GM13977 (cell line): ENCODE results near the gene HK2.

ENCODE experiments used
- DNase-seq: peaks from one replicate; pipeline ENCODE4 v3.0.0; 2012; ENCODE audit warnings: low spot score
- in situ Hi-C: fragments of 300-500 bp; cut with MboI; formaldehyde crosslinking; loops from one replicate; pipeline ENCODE4 v1.12.0; 2022; ENCODE audit warnings: low sequenced_read_pairs, low pct_unique_long_range_greater_than_20kb, mixed read lengths, inconsistent platforms; ENCODE audit not compliant: unreplicated experiment
- TF ChIP-seq, protein P1 (sequence below): IDR thresholded peaks from 2 replicates; pipeline ENCODE4 v1.5.1; 2012; ENCODE audit warnings: mild to moderate bottlenecking, control low read depth; ENCODE audit not compliant: insufficient read depth; ENCODE audit errors: extremely low read depth, missing control alignments

The HK2 gene

DNA sequence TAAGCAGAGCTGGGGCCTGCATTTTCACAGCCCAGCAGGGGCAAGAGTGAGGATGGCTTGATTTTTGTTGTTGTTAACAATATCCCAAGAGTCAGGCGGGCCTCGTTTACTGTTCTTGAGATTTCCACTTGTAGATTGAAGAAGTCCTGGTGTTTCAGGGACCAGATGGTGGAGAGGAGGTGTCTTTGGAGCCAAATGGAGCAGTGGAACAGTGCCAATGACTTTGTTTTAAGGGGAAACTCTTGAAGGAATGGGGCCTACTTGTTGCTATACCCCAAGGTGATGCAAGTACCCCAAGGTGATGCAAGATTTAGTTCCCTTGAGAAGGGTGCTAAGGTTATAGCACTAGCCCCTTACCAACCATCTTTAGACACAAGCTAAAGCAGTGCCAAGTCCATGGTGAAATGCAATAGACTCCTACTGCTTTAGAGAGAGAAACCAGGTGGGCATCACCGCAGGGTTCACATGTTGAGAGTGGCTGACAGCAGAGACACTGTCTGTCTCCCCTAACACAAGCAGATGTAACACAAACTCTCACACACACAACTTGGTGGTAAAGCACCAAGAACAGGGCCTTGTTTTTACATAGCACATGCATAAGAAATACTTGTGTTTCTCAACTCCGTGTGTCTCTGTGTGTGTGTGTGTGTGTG lies 44.0 kb downstream of the HK2 start:
- DNase-seq, result no peak
- TF ChIP-seq, protein P1, sequence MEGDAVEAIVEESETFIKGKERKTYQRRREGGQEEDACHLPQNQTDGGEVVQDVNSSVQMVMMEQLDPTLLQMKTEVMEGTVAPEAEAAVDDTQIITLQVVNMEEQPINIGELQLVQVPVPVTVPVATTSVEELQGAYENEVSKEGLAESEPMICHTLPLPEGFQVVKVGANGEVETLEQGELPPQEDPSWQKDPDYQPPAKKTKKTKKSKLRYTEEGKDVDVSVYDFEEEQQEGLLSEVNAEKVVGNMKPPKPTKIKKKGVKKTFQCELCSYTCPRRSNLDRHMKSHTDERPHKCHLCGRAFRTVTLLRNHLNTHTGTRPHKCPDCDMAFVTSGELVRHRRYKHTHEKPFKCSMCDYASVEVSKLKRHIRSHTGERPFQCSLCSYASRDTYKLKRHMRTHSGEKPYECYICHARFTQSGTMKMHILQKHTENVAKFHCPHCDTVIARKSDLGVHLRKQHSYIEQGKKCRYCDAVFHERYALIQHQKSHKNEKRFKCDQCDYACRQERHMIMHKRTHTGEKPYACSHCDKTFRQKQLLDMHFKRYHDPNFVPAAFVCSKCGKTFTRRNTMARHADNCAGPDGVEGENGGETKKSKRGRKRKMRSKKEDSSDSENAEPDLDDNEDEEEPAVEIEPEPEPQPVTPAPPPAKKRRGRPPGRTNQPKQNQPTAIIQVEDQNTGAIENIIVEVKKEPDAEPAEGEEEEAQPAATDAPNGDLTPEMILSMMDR, result no peak
- in situ Hi-C loops, result loop anchor here (10.0 kb wide), 1 partner anchor 173 kb away; no protein-coding TSS in a partner anchor

DNA sequence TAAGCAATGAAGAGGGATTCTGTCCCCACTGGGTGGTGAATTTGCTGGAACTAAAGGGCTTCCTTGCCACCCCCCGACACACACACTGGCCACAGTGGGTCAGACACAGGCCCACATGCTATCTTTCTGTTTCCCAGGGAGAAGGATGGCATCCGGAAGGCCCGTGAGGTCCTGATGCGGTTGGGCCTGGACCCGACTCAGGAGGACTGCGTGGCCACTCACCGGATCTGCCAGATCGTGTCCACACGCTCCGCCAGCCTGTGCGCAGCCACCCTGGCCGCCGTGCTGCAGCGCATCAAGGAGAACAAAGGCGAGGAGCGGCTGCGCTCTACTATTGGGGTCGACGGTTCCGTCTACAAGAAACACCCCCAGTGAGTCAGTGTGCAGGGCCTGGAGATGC lies 44.6 kb downstream of the HK2 start:
- in situ Hi-C loops, result loop anchor here (10.0 kb wide), 1 partner anchor 174 kb away; no protein-coding TSS in a partner anchor
- TF ChIP-seq, protein P1, result no peak

DNA sequence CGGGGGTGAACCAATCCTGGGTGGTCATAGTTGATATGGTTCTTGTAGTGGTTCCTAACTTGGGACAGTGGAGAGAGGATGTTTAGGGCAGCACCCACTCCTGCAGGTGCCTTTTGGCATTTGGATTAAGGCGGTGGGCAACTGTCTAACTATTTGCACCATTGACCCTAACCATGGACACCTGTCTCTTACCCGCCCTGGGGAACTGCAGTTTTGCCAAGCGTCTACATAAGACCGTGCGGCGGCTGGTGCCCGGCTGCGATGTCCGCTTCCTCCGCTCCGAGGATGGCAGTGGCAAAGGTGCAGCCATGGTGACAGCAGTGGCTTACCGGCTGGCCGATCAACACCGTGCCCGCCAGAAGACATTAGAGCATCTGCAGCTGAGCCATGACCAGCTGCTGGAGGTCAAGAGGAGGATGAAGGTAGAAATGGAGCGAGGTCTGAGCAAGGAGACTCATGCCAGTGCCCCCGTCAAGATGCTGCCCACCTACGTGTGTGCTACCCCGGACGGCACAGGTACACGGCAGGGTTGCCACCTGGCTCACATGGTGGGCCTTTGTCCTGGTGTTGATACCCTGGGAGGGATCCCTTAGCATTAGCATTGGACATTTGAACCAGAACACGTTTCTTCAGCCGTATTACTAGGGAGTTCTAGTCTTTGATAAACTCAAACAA lies 46.3 kb downstream of the HK2 start:
- DNase-seq, result no peak
- TF ChIP-seq, protein P1, result no peak
- in situ Hi-C loops, result no loop called here

More for the DNA sequence above, 44.6 kb downstream of the HK2 start:
- DNase-seq, result no peak

DNA sequence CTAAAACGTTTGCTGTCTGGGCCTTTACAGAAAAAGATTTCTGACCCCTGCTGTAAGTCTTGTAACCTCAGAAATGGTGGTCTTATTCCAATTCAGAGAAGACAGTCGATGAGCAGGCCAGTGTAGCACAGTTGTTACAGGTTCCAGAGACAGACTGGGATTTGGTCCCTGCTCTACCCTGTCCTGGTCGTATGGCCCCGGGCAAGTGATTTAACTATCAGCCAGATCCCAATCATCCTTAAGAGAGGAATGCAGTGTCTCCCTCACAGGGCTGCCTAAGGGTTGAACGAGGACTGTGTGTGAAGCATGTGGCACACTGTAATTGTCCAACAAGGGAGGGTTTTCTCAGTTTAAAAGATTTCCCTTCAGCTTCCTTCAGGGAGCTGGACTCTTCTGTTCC lies 47.2 kb downstream of the HK2 start:
- in situ Hi-C loops, result no loop called here
- TF ChIP-seq, protein P1, result no peak
- DNase-seq, result no peak

DNA sequence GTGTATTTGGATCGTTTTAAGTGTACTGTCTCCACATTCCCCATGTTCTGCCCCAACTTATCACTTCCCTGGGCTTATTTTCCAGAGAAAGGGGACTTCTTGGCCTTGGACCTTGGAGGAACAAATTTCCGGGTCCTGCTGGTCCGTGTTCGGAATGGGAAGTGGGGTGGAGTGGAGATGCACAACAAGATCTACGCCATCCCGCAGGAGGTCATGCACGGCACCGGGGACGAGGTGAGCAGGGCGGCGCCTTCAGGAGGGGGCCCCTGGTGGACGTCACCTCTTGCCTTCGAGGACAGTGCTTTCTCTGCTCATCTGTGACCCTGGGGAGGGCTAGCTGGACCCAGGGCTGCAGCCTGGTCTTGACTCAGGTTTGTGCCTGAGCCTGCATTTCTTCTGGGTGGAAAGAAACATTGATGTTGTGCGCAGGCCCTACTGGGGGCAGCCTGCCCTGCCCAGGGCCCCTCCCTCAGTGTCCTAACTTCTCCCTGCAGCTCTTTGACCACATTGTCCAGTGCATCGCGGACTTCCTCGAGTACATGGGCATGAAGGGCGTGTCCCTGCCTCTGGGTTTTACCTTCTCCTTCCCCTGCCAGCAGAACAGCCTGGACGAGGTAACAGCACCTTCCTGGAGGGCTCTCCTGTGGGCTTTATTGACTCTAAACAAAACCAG lies 47.8 kb downstream of the HK2 start:
- DNase-seq, result no peak
- TF ChIP-seq, protein P1, result no peak
- in situ Hi-C loops, result no loop called here

DNA sequence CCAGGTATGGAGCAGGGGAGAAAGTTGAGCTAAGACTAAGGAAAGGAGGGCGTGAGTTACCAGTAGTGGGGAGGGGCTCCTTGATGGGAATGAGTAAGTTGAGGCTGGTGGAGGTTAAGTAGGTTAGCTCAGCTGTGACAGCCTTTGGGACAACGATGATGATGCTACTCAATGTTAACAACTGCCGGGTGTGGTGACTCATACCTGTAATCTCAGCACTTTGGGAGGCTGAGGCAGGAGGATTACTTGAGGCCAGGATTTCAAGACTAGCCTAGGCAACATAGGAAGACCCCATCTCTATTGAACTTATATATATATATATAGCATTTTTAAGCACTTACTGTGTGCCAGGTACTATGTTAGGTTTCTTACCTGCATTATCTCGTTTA lies 48.4 kb downstream of the HK2 start:
- in situ Hi-C loops, result no loop called here
- DNase-seq, result no peak
- TF ChIP-seq, protein P1, result no peak
